GM23248 (cell line): ENCODE data around the gene SLC6A18. TPM values are rescaled to one million over a fixed set of nuclear protein-coding genes. Genes with fewer than 3 reads are reported as not detected.

ENCODE experiments used
- DNase-seq: peaks from one replicate; pipeline ENCODE4 v3.0.0-alpha.2; 2015
- H2AFZ ChIP-seq: fragments of 200-600 bp; sonication (generic); 2 replicates; pipeline ENCODE4 v1.6.1; 2016; ENCODE audit warnings: antibody characterized with exemption
- H3F3A ChIP-seq: fragments of 200-600 bp; sonication (generic); 2 replicates; pipeline ENCODE4 v1.6.1; 2016; ENCODE audit warnings: mild to moderate bottlenecking, antibody characterized with exemption, mixed run types; ENCODE audit not compliant: insufficient read depth
- H3K27ac ChIP-seq: fragments of 200-600 bp; sonication (generic); 2 replicates; pipeline ENCODE4 v1.5.1; 2016; ENCODE audit warnings: mild to moderate bottlenecking
- H3K27me3 ChIP-seq: fragments of 200-600 bp; sonication (generic); replicated peaks from 2 replicates; pipeline ENCODE4 v1.6.1; 2016; ENCODE audit warnings: mild to moderate bottlenecking; ENCODE audit not compliant: insufficient read depth
- H3K36me3 ChIP-seq: fragments of 200-600 bp; sonication (generic); 2 replicates; pipeline ENCODE4 v1.6.1; 2016; ENCODE audit warnings: low read depth, mild to moderate bottlenecking
- H3K4me1 ChIP-seq: fragments of 200-600 bp; sonication (generic); 2 replicates; pipeline ENCODE4 v1.6.1; 2016; ENCODE audit warnings: mild to moderate bottlenecking; ENCODE audit not compliant: insufficient read depth
- H3K4me2 ChIP-seq: fragments of 200-600 bp; sonication (generic); one replicate; pipeline ENCODE4 v1.6.1; 2016; ENCODE audit warnings: mild to moderate bottlenecking; ENCODE audit not compliant: unreplicated experiment
- H3K4me3 ChIP-seq: fragments of 200-600 bp; sonication (generic); 2 replicates; pipeline ENCODE4 v1.5.1; 2016; ENCODE audit warnings: mild to moderate bottlenecking
- H3K79me2 ChIP-seq: fragments of 200-600 bp; sonication (generic); 2 replicates; pipeline ENCODE4 v1.6.1; 2016; ENCODE audit warnings: mild to moderate bottlenecking; ENCODE audit not compliant: insufficient read depth
- H3K9ac ChIP-seq: fragments of 200-600 bp; sonication (generic); 2 replicates; pipeline ENCODE4 v1.6.1; 2016; ENCODE audit warnings: mild to moderate bottlenecking
- H3K9me2 ChIP-seq: fragments of 200-600 bp; sonication (generic); 2 replicates; pipeline ENCODE4 v1.6.1; 2016; ENCODE audit warnings: mixed run types, mild to moderate bottlenecking, moderate library complexity; ENCODE audit not compliant: insufficient read depth
- H3K9me3 ChIP-seq: fragments of 200-600 bp; sonication (generic); one replicate; pipeline ENCODE4 v1.6.1; 2017; ENCODE audit warnings: low read depth
- H4K20me1 ChIP-seq: fragments of 200-600 bp; sonication (generic); 2 replicates; pipeline ENCODE4 v1.6.0; 2016; ENCODE audit not compliant: insufficient read depth
- EZH2 ChIP-seq: fragments of 200-600 bp; sonication (generic); IDR thresholded peaks from 2 replicates; pipeline ENCODE4 v1.6.1; 2018; ENCODE audit warnings: antibody characterized with exemption, mild to moderate bottlenecking; ENCODE audit not compliant: insufficient read depth, poor library complexity, severe bottlenecking
- EZH2phosphoT487 ChIP-seq: fragments of 200-600 bp; sonication (generic); IDR thresholded peaks from 2 replicates; pipeline ENCODE4 v1.6.1; 2018; ENCODE audit warnings: antibody characterized with exemption, moderate library complexity, mild to moderate bottlenecking, low read depth; ENCODE audit not compliant: insufficient read depth
- WGBS, 2 experiments: methylation state at CpG; one replicate each; pipeline ENCODE4 v1.1.6; 2015 to 2017; ENCODE audit warnings: low lambda C conversion rate in 2 of 2, low coverage in 1 of 2; ENCODE audit errors: missing lambda C conversion rate in 2 of 2; 5-methylcytosine and 5-hydroxymethylcytosine counted together
- in situ Hi-C: fragments of 300-500 bp; cut with MboI; formaldehyde crosslinking; loops from 2 replicates; pipeline ENCODE4 v1.15.0; 2020
- polyA plus RNA-seq: library from polyadenylated mRNA; unstranded; fragments of >200 nt; fragmentation: Nextera tagmentation; extraction: Ambion mirVana; gene quantifications from 2 replicates; pipeline ENCODE4 v1.2.1, GENCODE V29; 2016
- total RNA-seq: library from RNA; depleted of rRNA; stranded (reverse); fragments of >200 nt; shearing (Covaris generic); gene quantifications from 2 replicates; pipeline ENCODE4 v1.2.3, GENCODE V29; 2014

The SLC6A18 gene
- total and polyA plus RNA-seq, 2 experiments from 2014 or later: not detected

DNA sequence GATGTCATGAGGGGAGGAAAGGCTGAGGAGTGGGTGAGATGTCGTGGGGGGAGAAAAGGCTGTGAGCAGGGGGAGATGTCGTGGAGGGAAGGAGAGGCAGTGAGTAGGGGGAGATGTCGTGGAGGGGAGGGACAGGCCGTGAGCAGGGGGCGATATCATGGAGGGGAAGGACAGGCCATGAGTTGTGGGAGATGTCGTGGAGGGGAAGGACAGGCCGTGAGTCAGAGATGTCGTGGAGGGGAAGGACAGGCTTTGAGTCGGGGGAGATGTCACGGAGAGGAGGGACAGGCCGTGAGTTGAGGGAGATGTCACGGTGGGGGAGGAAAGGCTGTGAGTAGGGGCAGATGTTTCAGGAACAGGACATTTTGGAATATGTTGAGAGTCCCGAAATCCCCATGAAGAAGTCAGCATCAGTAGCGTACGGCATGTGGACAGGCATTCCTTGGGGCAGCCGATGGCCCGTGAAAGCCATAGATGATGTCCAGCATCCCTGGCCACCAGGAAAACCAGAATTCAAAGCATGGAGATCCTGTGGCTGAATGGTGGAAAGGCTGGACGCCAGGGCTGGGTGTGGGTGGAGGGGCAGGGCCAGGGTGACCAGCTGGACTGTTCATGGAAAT is 32.1 kb upstream of the SLC6A18 start:
- no peak for TF ChIP-seq EZH2phosphoT487
- TF ChIP-seq EZH2: no peak
- no peaks in the 10 kb centered on the region for H3K36me3 ChIP-seq
- no peak for DNase-seq
- no peak overlapping the region for H2AFZ ChIP-seq
- no peaks in the 10 kb centered on the region for H3K9me3 ChIP-seq
- H4K20me1 ChIP-seq: no peaks in the 10 kb centered on the region
- no peaks in the 10 kb centered on the region for H3F3A ChIP-seq
- no peak overlapping the region for H3K4me3 ChIP-seq
- no peaks in the 10 kb centered on the region for H3K79me2 ChIP-seq
- peaks cover 29% of the 10 kb centered on the region for H3K27me3 ChIP-seq
- 51 to 61% methylated on average over 10 to 18 of the region's 18 CpGs for WGBS, 2 experiments
- in situ Hi-C loops: no loop called here
- no peak overlapping the region for H3K4me2 ChIP-seq
- no peaks in the 10 kb centered on the region for H3K9me2 ChIP-seq
- H3K27ac ChIP-seq: no peak overlapping the region
- H3K4me1 ChIP-seq: no peaks in the 10 kb centered on the region
- H3K9ac ChIP-seq: no peak overlapping the region

DNA sequence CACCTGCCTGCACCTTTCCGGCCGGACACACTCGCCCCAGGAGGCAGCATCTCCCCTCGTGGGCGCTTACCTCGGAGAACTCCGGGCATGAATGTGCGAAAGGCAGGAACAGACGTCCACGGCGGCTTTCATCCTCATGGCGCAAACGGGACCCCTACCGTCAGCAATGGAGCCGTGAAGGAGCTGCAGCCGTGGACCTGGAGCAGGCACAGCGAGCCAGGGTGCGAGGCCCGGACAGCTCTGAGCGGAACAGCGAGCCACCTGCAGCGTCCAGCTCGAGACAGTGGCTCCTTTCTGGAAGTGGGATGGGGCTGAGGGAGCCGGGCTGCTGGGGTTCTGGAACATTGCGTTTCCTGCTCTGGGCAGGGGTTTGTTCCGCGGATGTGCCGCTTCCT is 31.6 kb upstream of the SLC6A18 start:
- Histone ChIP-seq H3K4me3 (no peak overlapping the region), H2AFZ (no peak overlapping the region), H3K27ac (no peak overlapping the region), H3K36me3 (no peaks in the 10 kb centered on the region), H3K27me3 (peaks cover 29% of the 10 kb centered on the region), H3K9me3 (no peaks in the 10 kb centered on the region), H3K9ac (no peak overlapping the region), H3F3A (no peaks in the 10 kb centered on the region), H3K4me2 (no peak overlapping the region), H4K20me1 (no peaks in the 10 kb centered on the region), H3K79me2 (no peaks in the 10 kb centered on the region), H3K4me1 (no peaks in the 10 kb centered on the region), H3K9me2 (no peaks in the 10 kb centered on the region)
- 60 to 62% methylated on average over 28 of the region's 28 CpGs for WGBS, 2 experiments
- in situ Hi-C loops: no loop called here
- no peak for DNase-seq
- TF ChIP-seq EZH2: no peak
- TF ChIP-seq EZH2phosphoT487: no peak

DNA sequence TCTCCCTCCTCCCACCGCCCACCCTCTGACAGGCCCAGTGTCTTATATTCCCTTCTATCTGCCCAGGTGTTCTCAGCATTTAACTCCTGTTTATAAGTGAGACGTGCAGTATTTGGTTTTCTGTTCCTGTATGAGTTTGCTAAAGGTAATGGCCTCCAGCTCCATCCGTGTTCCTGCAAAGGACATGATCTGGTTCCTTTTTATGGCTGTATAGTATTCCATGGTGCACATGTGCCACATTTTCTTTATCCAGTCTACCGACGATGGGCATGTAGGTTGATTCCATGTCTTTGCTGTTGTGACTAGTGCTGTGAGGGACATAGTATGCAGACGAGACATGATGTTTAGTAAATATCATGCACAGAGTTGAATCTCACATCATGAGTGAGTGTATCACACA is 30.8 kb upstream of the SLC6A18 start:
- H3K27me3 ChIP-seq: peaks cover 31% of the 10 kb centered on the region
- no peak overlapping the region for H2AFZ ChIP-seq
- in situ Hi-C loops: no loop called here
- no peak overlapping the region for H3K9ac ChIP-seq
- H3K4me1 ChIP-seq: no peaks in the 10 kb centered on the region
- H3K79me2 ChIP-seq: no peaks in the 10 kb centered on the region
- no peak overlapping the region for H3K27ac ChIP-seq
- H3K4me2 ChIP-seq: no peak overlapping the region
- H3F3A ChIP-seq: no peaks in the 10 kb centered on the region
- H3K9me3 ChIP-seq: no peaks in the 10 kb centered on the region
- 55 to 57% methylated on average over 6 of the region's 6 CpGs for WGBS, 2 experiments
- no peaks in the 10 kb centered on the region for H4K20me1 ChIP-seq
- no peak for TF ChIP-seq EZH2phosphoT487
- no peak for TF ChIP-seq EZH2
- H3K36me3 ChIP-seq: no peaks in the 10 kb centered on the region
- DNase-seq: no peak
- no peaks in the 10 kb centered on the region for H3K9me2 ChIP-seq
- no peak overlapping the region for H3K4me3 ChIP-seq

DNA sequence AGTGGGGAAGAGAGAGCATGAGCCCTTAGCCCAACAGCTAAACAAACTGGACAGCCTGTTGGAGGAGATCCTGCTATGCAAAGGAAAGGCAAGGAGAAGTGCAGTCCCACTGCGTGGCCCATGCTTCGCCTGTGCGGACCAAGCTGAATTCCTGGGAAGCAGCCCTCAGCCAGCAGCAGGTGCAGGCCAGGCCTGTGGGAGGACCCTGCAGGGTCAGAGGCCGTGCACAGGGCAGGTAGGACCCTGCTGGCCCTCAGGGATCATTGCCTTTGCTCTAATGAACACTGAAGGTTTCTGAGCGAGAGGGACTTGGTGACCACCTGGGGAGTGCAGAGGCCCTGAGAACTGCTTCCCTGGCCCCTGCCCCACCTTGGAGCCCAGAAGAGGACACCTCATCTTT is 29.7 kb upstream of the SLC6A18 start:
- no peak overlapping the region for H3K4me2 ChIP-seq
- no peaks in the 10 kb centered on the region for H4K20me1 ChIP-seq
- H3K27me3 ChIP-seq: peaks cover 30% of the 10 kb centered on the region
- H3K9me2 ChIP-seq: no peaks in the 10 kb centered on the region
- H3K4me1 ChIP-seq: no peaks in the 10 kb centered on the region
- in situ Hi-C loops: no loop called here
- DNase-seq: no peak
- no peak overlapping the region for H2AFZ ChIP-seq
- H3K4me3 ChIP-seq: no peak overlapping the region
- 47 to 51% methylated on average over 5 of the region's 5 CpGs for WGBS, 2 experiments
- no peak overlapping the region for H3K27ac ChIP-seq
- no peak for TF ChIP-seq EZH2phosphoT487
- H3K9ac ChIP-seq: no peak overlapping the region
- H3K36me3 ChIP-seq: no peaks in the 10 kb centered on the region
- H3K9me3 ChIP-seq: no peaks in the 10 kb centered on the region
- no peaks in the 10 kb centered on the region for H3F3A ChIP-seq
- H3K79me2 ChIP-seq: no peaks in the 10 kb centered on the region

DNA sequence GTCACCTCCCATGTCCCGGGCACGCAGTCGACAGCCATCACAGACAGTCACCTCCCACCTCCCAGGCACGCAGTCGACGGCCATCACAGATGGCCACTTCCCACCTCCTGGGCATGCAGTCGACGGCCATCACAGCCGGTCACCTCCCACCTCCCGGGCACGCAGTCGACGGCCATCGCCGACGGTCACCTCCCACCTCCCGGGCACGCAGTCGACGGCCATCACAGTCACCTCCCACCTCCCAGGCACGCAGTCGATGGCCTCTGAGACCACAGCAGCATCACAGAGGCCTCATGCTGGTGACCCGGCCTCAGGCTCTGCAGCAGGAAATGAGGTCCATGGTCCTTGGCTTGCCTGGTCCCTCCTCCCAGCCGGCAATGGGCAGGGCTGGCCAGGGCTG is 29.3 kb upstream of the SLC6A18 start:
- Histone ChIP-seq H2AFZ (no peak overlapping the region), H3F3A (no peaks in the 10 kb centered on the region), H3K27me3 (peaks cover 25% of the 10 kb centered on the region), H3K9me3 (no peaks in the 10 kb centered on the region), H3K4me3 (no peak overlapping the region), H3K4me2 (no peak overlapping the region), H3K9me2 (no peaks in the 10 kb centered on the region), H4K20me1 (no peaks in the 10 kb centered on the region), H3K79me2 (no peaks in the 10 kb centered on the region), H3K36me3 (no peaks in the 10 kb centered on the region), H3K4me1 (no peaks in the 10 kb centered on the region), H3K27ac (no peak overlapping the region), H3K9ac (no peak overlapping the region)
- 61 to 67% methylated on average over 24 of the region's 24 CpGs for WGBS, 2 experiments
- in situ Hi-C loops: no loop called here
- DNase-seq: no peak
- no peak for TF ChIP-seq EZH2
- no peak for TF ChIP-seq EZH2phosphoT487
